ENCODE results near the gene NTM.

DNA sequence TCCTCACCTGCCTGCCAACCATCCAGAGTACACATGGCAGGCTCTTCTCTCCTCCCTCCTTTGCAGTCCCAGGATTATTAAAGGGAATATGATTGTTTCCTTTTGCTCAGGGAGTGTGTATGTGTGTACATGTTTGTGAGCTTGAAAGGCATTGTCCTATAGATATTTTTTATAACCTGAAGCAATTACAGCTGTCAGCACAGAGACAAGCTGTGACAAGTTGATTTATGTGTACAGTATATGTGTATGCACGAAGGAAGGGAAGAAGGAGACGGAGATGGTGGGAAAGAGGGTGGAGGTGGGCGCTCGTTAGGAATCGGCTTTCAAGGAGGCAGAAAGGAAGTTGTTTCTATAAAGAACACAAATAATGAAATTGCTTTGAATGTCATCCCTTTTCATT lies 537.0 kb downstream of the NTM start:
- TF ChIP-seq, protein P1, sequence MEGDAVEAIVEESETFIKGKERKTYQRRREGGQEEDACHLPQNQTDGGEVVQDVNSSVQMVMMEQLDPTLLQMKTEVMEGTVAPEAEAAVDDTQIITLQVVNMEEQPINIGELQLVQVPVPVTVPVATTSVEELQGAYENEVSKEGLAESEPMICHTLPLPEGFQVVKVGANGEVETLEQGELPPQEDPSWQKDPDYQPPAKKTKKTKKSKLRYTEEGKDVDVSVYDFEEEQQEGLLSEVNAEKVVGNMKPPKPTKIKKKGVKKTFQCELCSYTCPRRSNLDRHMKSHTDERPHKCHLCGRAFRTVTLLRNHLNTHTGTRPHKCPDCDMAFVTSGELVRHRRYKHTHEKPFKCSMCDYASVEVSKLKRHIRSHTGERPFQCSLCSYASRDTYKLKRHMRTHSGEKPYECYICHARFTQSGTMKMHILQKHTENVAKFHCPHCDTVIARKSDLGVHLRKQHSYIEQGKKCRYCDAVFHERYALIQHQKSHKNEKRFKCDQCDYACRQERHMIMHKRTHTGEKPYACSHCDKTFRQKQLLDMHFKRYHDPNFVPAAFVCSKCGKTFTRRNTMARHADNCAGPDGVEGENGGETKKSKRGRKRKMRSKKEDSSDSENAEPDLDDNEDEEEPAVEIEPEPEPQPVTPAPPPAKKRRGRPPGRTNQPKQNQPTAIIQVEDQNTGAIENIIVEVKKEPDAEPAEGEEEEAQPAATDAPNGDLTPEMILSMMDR (IDR thresholded peaks at IDR 0.05), result no peak
- TF ChIP-seq POLR2A (IDR thresholded peaks at IDR 0.05), result no peak
- no peak for TF ChIP-seq EP300 (IDR thresholded peaks at IDR 0.05)
- TF ChIP-seq POLR2AphosphoS5 (IDR thresholded peaks at IDR 0.05), result no peak
